ENCODE results near the gene KPNA4. TPM values are rescaled to one million over a fixed set of nuclear protein-coding genes. Genes with fewer than 3 reads are reported as not detected.

KPNA4 gene
- total RNA-seq, 5 donors from 2014 or later (not counting 1 experiment from before 2014, with no cell fraction given), result 31.9 to 53.7 (median 43.4) TPM

DNA sequence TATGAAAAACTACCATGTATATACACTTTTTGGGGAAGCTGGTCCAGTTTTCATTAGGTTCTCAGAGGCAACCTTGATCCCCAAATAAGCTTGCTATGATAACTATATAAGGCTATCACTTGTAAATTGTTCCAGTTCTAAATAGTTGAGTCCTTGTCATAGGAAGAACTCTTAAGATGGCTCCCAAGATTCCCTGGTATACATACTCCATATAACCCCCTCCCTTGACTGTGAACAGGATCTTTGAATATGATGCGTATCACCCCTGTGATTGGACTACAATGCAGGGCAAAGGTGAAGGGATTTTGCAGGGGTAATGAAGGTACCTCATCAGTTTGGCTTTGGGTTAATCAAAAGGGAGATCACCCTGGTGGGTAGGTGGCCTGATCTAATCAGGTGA is 67.2 kb downstream of the KPNA4 start:
- POLR2A ChIA-PET, result interaction anchor here in 1 of 2 donors (0.6 kb wide), 1 partner anchor 66 kb away, joined by 4 read pairs; no protein-coding TSS in a partner anchor
- CTCF ChIA-PET, result interaction anchor here in 1 of 2 donors (0.8 kb wide), 1 partner anchor 9 kb away, joined by 3 read pairs; no protein-coding TSS in a partner anchor
- H3K27ac Mint-ChIP-seq, result no peak overlapping the region

DNA sequence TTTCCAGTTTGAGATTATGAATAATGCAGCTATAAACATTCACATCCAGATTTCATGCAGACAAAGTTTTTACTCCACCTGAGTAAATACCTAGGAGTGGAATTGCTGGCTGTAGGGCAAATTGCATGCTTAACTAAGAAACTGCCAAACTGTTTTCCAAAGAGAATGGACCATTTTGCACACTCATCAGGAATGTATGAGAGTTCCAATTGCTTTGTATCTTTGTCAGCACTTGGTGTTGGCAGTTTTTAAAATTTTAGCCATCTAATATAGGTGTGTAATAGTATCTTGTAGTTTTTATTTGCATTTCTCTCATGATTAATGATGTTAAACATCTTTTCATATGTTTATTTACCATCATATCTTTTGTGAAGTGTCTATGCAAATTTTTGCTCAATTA is 75.2 kb downstream of the KPNA4 start:
- ATAC-seq (replicated peaks in 1 of 4), result no peak

More for the DNA sequence above, 67.2 kb downstream of the KPNA4 start:
- Histone ChIP-seq H3K27me3 (replicated peaks in 1 of 2; ENCODE audit: control insufficient read depth in 2 of 2, extremely low read depth in 1 of 2, insufficient read depth in 2 of 2, low read length in 1 of 2) (no peaks in the 10 kb centered on the region), H3K4me1 (ENCODE audit: control insufficient read depth in 1 of 2, extremely low read depth in 1 of 2, insufficient read depth in 2 of 2, low read length in 2 of 2) (no peaks in the 10 kb centered on the region), H3K36me3 (ENCODE audit: control insufficient read depth in 2 of 2, extremely low read depth in 1 of 2, insufficient read depth in 1 of 2, low read length in 1 of 2) (peaks cover 6 to 31% of the 10 kb centered on the region in 2 donors), H3K4me3 (ENCODE audit: control insufficient read depth in 1 of 2, extremely low read depth in 1 of 2, low read length in 1 of 2) (no peak overlapping the region), H3K27ac (ENCODE audit: low read length) (no peak overlapping the region), H3K9me3 (no peaks in the 10 kb centered on the region)
- DNase-seq (no peak), ATAC-seq (replicated peaks in 1 of 4) (no peak)
- Mint-ChIP-seq H3K9me3 (no peaks in the 10 kb centered on the region), H3K27me3 (no peaks in the 10 kb centered on the region), H3K4me1 (no peaks in the 10 kb centered on the region), H3K36me3 (peaks cover 25% of the 10 kb centered on the region), H3K4me3 (no peak overlapping the region)
- WGBS (ENCODE audit: insufficient coverage), result no CpG with 5 or more reads among the region's 1 CpG

DNA sequence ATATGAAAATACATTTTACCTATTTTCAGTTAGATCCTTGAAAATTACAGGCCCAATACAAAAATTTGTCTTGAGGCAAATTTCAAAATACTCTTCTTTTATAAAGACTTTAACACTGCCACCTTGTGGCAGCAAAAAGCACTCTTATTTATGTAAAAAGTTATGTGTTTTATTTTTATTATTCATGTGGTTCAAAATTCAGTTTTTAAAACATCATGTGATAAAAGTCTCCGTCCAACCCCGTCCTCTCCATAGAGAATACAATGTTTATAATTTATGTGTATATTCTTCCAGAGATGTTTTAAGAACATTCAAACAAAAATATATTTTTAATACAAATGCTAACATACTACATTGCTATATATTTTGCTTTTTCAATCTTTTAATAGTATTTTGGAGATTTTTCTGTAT is 78.9 kb downstream of the KPNA4 start:
- Mint-ChIP-seq H3K4me1 (peaks cover 5 to 11% (median 6%) of the 10 kb centered on the region in 3 donors), H3K27me3 (peaks cover 5 to 6% of the 10 kb centered on the region in 2 donors), H3K36me3 (no peaks in the 10 kb centered on the region), H3K4me3 (peak overlapping the region in 2 of 3 donors; percentile 58 to 69), H3K27ac (no peak overlapping the region), H3K9me3 (no peaks in the 10 kb centered on the region)
- Histone ChIP-seq H3K27me3 (replicated peaks in 1 of 2; ENCODE audit: control insufficient read depth in 2 of 2, extremely low read depth in 1 of 2, insufficient read depth in 2 of 2, low read length in 1 of 2) (peaks cover 0 to 3% of the 10 kb centered on the region in 2 experiments), H3K4me3 (ENCODE audit: control insufficient read depth in 1 of 2, extremely low read depth in 1 of 2, low read length in 1 of 2) (no peak overlapping the region), H3K4me1 (ENCODE audit: control insufficient read depth in 1 of 2, extremely low read depth in 1 of 2, insufficient read depth in 2 of 2, low read length in 2 of 2) (peaks cover 3 to 4% of the 10 kb centered on the region in 2 experiments), H3K36me3 (ENCODE audit: control insufficient read depth in 2 of 2, extremely low read depth in 1 of 2, insufficient read depth in 1 of 2, low read length in 1 of 2) (no peaks in the 10 kb centered on the region), H3K9me3 (no peaks in the 10 kb centered on the region), H3K27ac (ENCODE audit: low read length) (no peak overlapping the region)
- no CpG with 5 or more reads among the region's 2 CpGs for WGBS (ENCODE audit: insufficient coverage)
- POLR2A ChIA-PET, result no interaction called here
- DNase-seq (peak in 4 of 35 experiments; percentile 3 to 58 (median 8)), ATAC-seq (replicated peaks in 1 of 4) (no peak)
- CTCF ChIA-PET, result interaction anchor here in 1 of 2 donors (0.5 kb wide), 1 partner anchor 76 kb away, joined by 3 read pairs; no protein-coding TSS in a partner anchor

More for the DNA sequence above, 75.2 kb downstream of the KPNA4 start:
- Histone ChIP-seq H3K27ac (ENCODE audit: low read length) (no peak overlapping the region), H3K4me1 (ENCODE audit: control insufficient read depth in 1 of 2, extremely low read depth in 1 of 2, insufficient read depth in 2 of 2, low read length in 2 of 2) (peaks cover 3 to 4% of the 10 kb centered on the region in 2 experiments), H3K36me3 (ENCODE audit: control insufficient read depth in 2 of 2, extremely low read depth in 1 of 2, insufficient read depth in 1 of 2, low read length in 1 of 2) (no peaks in the 10 kb centered on the region), H3K4me3 (ENCODE audit: control insufficient read depth in 1 of 2, extremely low read depth in 1 of 2, low read length in 1 of 2) (no peak overlapping the region), H3K9me3 (no peaks in the 10 kb centered on the region), H3K27me3 (replicated peaks in 1 of 2; ENCODE audit: control insufficient read depth in 2 of 2, extremely low read depth in 1 of 2, insufficient read depth in 2 of 2, low read length in 1 of 2) (no peaks in the 10 kb centered on the region)
- ChIA-PET POLR2A (no interaction called here), CTCF (no interaction called here)
- no peak overlapping the region for H3K4me3 Mint-ChIP-seq
- H3K9me3 Mint-ChIP-seq, result no peaks in the 10 kb centered on the region
- peaks cover under 1 to 5% of the 10 kb centered on the region in 2 donors for H3K27me3 Mint-ChIP-seq
- peaks cover 4 to 9% (median 4%) of the 10 kb centered on the region in 3 donors for H3K4me1 Mint-ChIP-seq
- H3K36me3 Mint-ChIP-seq, result no peaks in the 10 kb centered on the region
- H3K27ac Mint-ChIP-seq, result no peak overlapping the region
- no peak for DNase-seq

DNA sequence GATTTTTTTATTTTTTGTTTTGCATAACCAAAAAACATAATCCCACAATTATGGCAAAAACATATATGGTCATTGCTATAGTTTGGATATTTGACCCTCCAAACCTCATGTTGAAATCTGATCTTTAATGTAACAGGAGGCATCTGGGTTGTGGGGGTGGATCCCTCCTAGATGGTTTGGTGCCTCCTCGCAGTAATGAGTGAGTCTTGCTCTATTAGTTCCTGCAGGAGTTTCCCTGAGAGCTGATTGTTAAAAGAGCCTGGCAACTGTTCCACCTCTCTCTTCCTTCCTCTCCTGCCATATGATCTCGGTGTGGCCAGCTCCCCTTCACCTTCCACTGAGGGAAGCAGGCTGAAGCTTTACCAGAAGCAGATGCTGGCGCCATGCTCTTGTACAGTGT is 82.6 kb downstream of the KPNA4 start:
- Mint-ChIP-seq H3K4me3 (no peak overlapping the region), H3K4me1 (peaks cover 5 to 11% (median 6%) of the 10 kb centered on the region in 3 donors), H3K27ac (no peak overlapping the region), H3K27me3 (peaks cover 6 to 7% of the 10 kb centered on the region in 2 donors), H3K36me3 (no peaks in the 10 kb centered on the region), H3K9me3 (no peaks in the 10 kb centered on the region)
- Histone ChIP-seq H3K4me1 (ENCODE audit: control insufficient read depth in 1 of 2, extremely low read depth in 1 of 2, insufficient read depth in 2 of 2, low read length in 2 of 2) (peaks cover 3 to 4% of the 10 kb centered on the region in 2 experiments), H3K4me3 (ENCODE audit: control insufficient read depth in 1 of 2, extremely low read depth in 1 of 2, low read length in 1 of 2) (no peak overlapping the region), H3K9me3 (no peaks in the 10 kb centered on the region), H3K36me3 (ENCODE audit: control insufficient read depth in 2 of 2, extremely low read depth in 1 of 2, insufficient read depth in 1 of 2, low read length in 1 of 2) (no peaks in the 10 kb centered on the region), H3K27me3 (replicated peaks in 1 of 2; ENCODE audit: control insufficient read depth in 2 of 2, extremely low read depth in 1 of 2, insufficient read depth in 2 of 2, low read length in 1 of 2) (peaks cover 0 to 11% of the 10 kb centered on the region in 2 experiments), H3K27ac (ENCODE audit: low read length) (no peak overlapping the region)
- ATAC-seq (replicated peaks in 1 of 4) (no peak), DNase-seq (no peak)
- ChIA-PET POLR2A (no interaction called here), CTCF (interaction anchor here in 1 of 2 donors (0.6 kb wide), 1 partner anchor 53 kb away, joined by 3 read pairs; no protein-coding TSS in a partner anchor)
- WGBS (ENCODE audit: insufficient coverage), result 82% methylated on average over 1 of the region's 3 CpGs

DNA sequence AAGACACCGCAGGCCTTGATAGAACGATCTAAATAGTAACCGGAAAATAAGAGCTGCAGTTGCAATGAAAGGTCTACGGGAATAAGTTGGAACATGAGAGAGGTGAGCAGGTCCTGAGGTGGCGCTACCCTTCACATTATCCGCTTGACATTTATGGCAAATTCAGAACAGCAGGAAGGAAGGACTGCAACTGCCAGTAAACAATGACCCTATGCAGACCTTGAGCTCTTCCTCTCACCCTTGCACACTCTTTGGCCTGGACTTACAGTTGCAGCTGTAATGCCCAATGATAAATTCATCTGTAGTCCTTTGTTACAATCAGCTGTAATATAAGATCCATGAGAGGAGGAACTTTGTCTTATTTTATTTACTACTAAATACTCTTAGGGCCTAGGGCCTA is 83.5 kb downstream of the KPNA4 start:
- peaks cover 0 to 14% of the 10 kb centered on the region in 2 experiments for H3K27me3 ChIP-seq (replicated peaks in 1 of 2; ENCODE audit: control insufficient read depth in 2 of 2, extremely low read depth in 1 of 2, insufficient read depth in 2 of 2, low read length in 1 of 2)
- no peaks in the 10 kb centered on the region for H3K9me3 ChIP-seq
- no peaks in the 10 kb centered on the region for H3K36me3 ChIP-seq (ENCODE audit: control insufficient read depth in 2 of 2, extremely low read depth in 1 of 2, insufficient read depth in 1 of 2, low read length in 1 of 2)
- no peak overlapping the region for H3K4me3 ChIP-seq (ENCODE audit: control insufficient read depth in 1 of 2, extremely low read depth in 1 of 2, low read length in 1 of 2)
- POLR2A ChIA-PET, result no interaction called here
- Mint-ChIP-seq H3K36me3 (no peaks in the 10 kb centered on the region), H3K27me3 (peaks cover 6 to 7% of the 10 kb centered on the region in 2 donors), H3K27ac (no peak overlapping the region), H3K4me1 (peaks cover 5 to 11% (median 6%) of the 10 kb centered on the region in 3 donors), H3K9me3 (no peaks in the 10 kb centered on the region), H3K4me3 (no peak overlapping the region)
- DNase-seq (no peak), ATAC-seq (replicated peaks in 1 of 4) (no peak)
- H3K27ac ChIP-seq (ENCODE audit: low read length), result no peak overlapping the region
- WGBS (ENCODE audit: insufficient coverage), result no CpG with 5 or more reads among the region's 6 CpGs
- CTCF ChIA-PET, result no interaction called here
- peaks cover 3 to 4% of the 10 kb centered on the region in 2 experiments for H3K4me1 ChIP-seq (ENCODE audit: control insufficient read depth in 1 of 2, extremely low read depth in 1 of 2, insufficient read depth in 2 of 2, low read length in 2 of 2)

DNA sequence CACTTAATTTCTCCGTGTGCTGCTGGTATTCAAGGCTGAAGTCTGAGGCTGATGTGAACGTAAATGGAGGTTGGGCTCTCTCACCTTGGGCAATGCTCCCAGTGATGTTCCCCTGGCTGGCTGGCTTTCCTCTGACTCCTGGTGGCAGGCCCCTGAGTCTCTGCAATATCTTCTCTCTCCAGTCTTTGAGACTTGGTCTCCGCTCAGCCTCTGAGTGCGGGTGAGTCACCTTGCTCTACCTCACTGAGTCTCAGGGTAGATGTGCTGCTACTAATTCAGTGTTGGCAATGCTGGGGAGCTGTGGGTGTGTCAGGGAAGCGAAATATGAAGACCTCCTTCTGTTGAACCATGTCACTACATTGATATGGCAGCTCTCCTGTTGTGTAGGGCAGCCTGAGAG is 84.4 kb downstream of the KPNA4 start:
- ATAC-seq (replicated peaks in 1 of 4), result no peak
- no peaks in the 10 kb centered on the region for H3K9me3 Mint-ChIP-seq
- no peaks in the 10 kb centered on the region for H3K36me3 Mint-ChIP-seq
- no peaks in the 10 kb centered on the region for H3K36me3 ChIP-seq (ENCODE audit: control insufficient read depth in 2 of 2, extremely low read depth in 1 of 2, insufficient read depth in 1 of 2, low read length in 1 of 2)
- 95% methylated on average over 3 of the region's 5 CpGs for WGBS (ENCODE audit: insufficient coverage)
- ChIA-PET CTCF (no interaction called here), POLR2A (no interaction called here)
- H3K4me1 Mint-ChIP-seq, result peaks cover 5 to 10% (median 5%) of the 10 kb centered on the region in 3 donors
- no peak overlapping the region for H3K27ac Mint-ChIP-seq
- no peaks in the 10 kb centered on the region for H3K9me3 ChIP-seq
- H3K27ac ChIP-seq (ENCODE audit: low read length), result no peak overlapping the region
- peaks cover 6 to 7% of the 10 kb centered on the region in 2 donors for H3K27me3 Mint-ChIP-seq
- H3K4me3 ChIP-seq (ENCODE audit: control insufficient read depth in 1 of 2, extremely low read depth in 1 of 2, low read length in 1 of 2), result no peak overlapping the region
- H3K4me1 ChIP-seq (ENCODE audit: control insufficient read depth in 1 of 2, extremely low read depth in 1 of 2, insufficient read depth in 2 of 2, low read length in 2 of 2), result peaks cover 0 to 4% of the 10 kb centered on the region in 2 experiments
- DNase-seq, result no peak
- peaks cover 0 to 17% of the 10 kb centered on the region in 2 experiments for H3K27me3 ChIP-seq (replicated peaks in 1 of 2; ENCODE audit: control insufficient read depth in 2 of 2, extremely low read depth in 1 of 2, insufficient read depth in 2 of 2, low read length in 1 of 2)
- no peak overlapping the region for H3K4me3 Mint-ChIP-seq

Measured in T-cell (primary cell).